Tibial nerve (tissue), 4 donors: ENCODE results near the gene L3HYPDH. TPM values are rescaled to one million over a fixed set of nuclear protein-coding genes. Genes with fewer than 3 reads are reported as not detected.
A peak's percentile ranks its signal among the peaks of the same experiment; 100 is the strongest.

Source experiments
- DNase-seq, 2 donors: peaks; one replicate each; pipeline ENCODE4 v3.0.0-alpha.2; 2019; ENCODE audit warnings: low spot score in 2 of 2
- H3K27ac ChIP-seq, 4 donors: fragments of 200-600 bp; sonication (generic) in 3 of 4; one replicate each; pipeline ENCODE4 v1.5.1; 2017 to 2019; ENCODE audit warnings: mild to moderate bottlenecking in 1 of 4
- H3K27me3 ChIP-seq, 2 donors: fragments of 200-600 bp; sonication (generic) in 1 of 2; one replicate each; pipeline versions ENCODE4 v1.5.1 to v1.6.0; 2017 to 2019
- H3K36me3 ChIP-seq, 3 donors: fragments of 200-600 bp; sonication (generic); one replicate each; pipeline ENCODE4 v1.5.1; 2018 to 2019
- H3K4me1 ChIP-seq, 4 donors: fragments of 200-600 bp; sonication (generic) in 3 of 4; one replicate each; pipeline ENCODE4 v1.5.1; 2017 to 2019
- H3K4me3 ChIP-seq, 4 donors: fragments of 200-600 bp; sonication (generic) in 3 of 4; one replicate each; pipeline ENCODE4 v1.5.1; 2017 to 2019; ENCODE audit warnings: mild to moderate bottlenecking in 1 of 4, moderate library complexity in 1 of 4
- H3K9me3 ChIP-seq, 4 donors: fragments of 200-600 bp; sonication (generic) in 3 of 4; one replicate each; pipeline ENCODE4 v1.5.1; 2017 to 2019
- CTCF ChIP-seq, 5 experiments: fragments of 200-600 bp in 3 of 5; fragments of 450-650 bp in 2 of 5; sonication (generic) in 3 of 5; IDR thresholded peaks; one replicate each; pipeline ENCODE4 v1.5.1; 2016 to 2019; ENCODE audit warnings: antibody characterized with exemption in 5 of 5, mild to moderate bottlenecking in 3 of 5, moderate library complexity in 2 of 5
- EP300 ChIP-seq, 2 donors: sonication (generic); formaldehyde crosslinking; IDR thresholded peaks; one replicate each; pipeline ENCODE4 v1.6.1; 2017; ENCODE audit warnings: antibody characterized with exemption in 2 of 2, mild to moderate bottlenecking in 1 of 2
- POLR2A ChIP-seq, 2 donors: fragments of 450-650 bp; IDR thresholded peaks; one replicate each; pipeline ENCODE4 v1.6.1; 2017; ENCODE audit warnings: antibody characterized with exemption in 2 of 2, mild to moderate bottlenecking in 2 of 2, moderate library complexity in 2 of 2
- WGBS, 2 donors: methylation state at CpG; one replicate each; pipeline ENCODE4 v1.1.5; 2018; 5-methylcytosine and 5-hydroxymethylcytosine counted together
- total RNA-seq, 4 donors: library from RNA; depleted of rRNA; stranded (reverse); fragments of >200 nt; gene quantifications; one replicate each; pipeline ENCODE4 v1.1.0, GENCODE V29; 2016

The L3HYPDH gene
- total RNA-seq, 4 donors from 2014 or later: 69.9 to 85.5 (median 76.6) TPM

DNA sequence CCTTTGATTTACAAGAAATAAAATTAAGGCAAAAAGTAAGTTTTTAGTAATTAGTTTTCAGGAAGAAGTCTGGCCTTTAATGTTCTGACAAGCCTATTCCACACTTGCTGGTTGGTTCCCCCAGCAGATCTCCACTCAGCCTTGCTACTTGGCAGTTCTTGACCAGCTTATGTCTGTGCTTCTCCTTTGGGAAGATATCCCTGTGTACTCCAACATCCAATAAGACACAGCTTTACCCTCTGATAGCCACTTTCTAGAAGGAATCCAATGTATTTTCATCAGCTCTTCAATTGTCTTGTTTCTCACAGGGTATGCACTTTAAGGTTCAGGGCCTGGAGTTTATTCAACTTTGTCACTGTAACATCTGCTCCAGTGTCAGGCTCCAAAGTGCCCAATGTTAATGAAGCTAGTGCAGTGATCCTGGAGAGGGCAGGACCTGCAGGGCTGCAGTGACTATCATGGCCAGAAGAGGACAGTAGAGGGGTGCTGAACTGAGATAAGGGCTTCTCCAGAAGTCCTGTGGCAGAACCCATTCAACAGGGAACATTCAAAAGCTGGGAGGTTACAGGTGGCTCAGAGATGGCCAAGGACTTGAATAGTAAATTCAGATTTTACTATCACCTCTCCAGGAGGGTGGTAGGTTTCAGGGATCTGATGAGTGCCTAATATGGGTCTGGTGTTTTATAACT, 23.0 kb upstream of the L3HYPDH start:
- DNase-seq: peak in 1 of 2 donors; percentile 64
- Histone ChIP-seq H3K27ac (no peak overlapping the region), H3K4me1 (no peaks in the 10 kb centered on the region), H3K4me3 (no peak overlapping the region), H3K36me3 (peaks cover 0 to 5% (median 0%) of the 10 kb centered on the region in 3 donors), H3K27me3 (peaks cover 0 to 3% of the 10 kb centered on the region in 2 donors), H3K9me3 (no peaks in the 10 kb centered on the region)
- TF ChIP-seq EP300 (IDR thresholded peaks at IDR 0.05) (no peak), CTCF (IDR thresholded peaks at IDR 0.05) (peak; percentile 39 to 61 (median 47))

DNA sequence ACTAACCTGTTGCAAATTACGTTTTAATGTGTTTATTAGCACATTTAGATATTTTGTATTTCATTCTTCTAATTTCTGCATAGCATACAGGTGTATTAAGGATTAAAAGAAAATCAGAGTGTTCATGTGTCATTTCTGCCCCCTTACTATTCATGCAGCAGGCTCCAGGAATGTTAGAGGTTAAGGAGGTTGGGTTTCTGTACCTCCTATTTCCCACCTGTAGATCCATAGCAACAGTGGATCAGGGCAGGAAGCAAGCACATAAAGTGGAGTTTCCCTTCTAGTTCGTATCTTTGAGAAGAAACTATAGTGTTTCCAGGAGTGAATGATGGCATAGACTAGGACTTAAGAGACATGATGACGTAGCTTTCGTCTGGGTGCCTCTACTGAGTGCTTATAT, 19.0 kb upstream of the L3HYPDH start:
- Histone ChIP-seq H3K4me1 (no peaks in the 10 kb centered on the region), H3K27me3 (no peaks in the 10 kb centered on the region), H3K36me3 (peaks cover 0 to 14% (median 5%) of the 10 kb centered on the region in 3 donors), H3K4me3 (no peak overlapping the region), H3K9me3 (no peaks in the 10 kb centered on the region), H3K27ac (no peak overlapping the region)
- DNase-seq: no peak
- no peak for TF ChIP-seq EP300 (IDR thresholded peaks at IDR 0.05)
- no peak for TF ChIP-seq CTCF (IDR thresholded peaks at IDR 0.05)
- TF ChIP-seq POLR2A (IDR thresholded peaks at IDR 0.05): no peak
- WGBS, 2 donors: 53 to 69% methylated on average over 4 of the region's 4 CpGs

DNA sequence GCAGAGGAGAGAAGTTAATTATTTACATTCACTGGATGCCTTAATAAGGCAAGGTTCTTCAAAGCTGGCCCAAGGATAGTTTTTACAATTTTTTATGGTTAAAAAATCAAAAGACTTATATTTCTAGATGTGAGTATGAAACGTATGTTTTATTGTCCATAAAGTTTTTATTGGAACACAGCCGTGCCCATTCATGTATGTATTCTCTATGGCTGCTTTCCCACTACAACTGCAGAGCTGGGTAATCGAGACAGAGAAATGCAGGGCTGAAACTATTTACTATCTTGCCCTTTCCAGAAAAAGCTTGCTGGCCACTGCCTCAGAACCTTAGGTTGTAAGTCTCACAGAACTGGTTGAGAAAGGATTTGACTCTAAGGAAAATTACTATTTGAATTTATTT, 16.5 kb upstream of the L3HYPDH start:
- DNase-seq: no peak
- no peak overlapping the region for H3K4me3 ChIP-seq
- H3K27me3 ChIP-seq: no peaks in the 10 kb centered on the region
- WGBS, 2 donors: 59 to 63% methylated on average over 3 of the region's 3 CpGs
- no peaks in the 10 kb centered on the region for H3K4me1 ChIP-seq
- H3K36me3 ChIP-seq: peaks cover 0 to 24% (median 9%) of the 10 kb centered on the region in 3 donors
- no peaks in the 10 kb centered on the region for H3K9me3 ChIP-seq
- TF ChIP-seq POLR2A (IDR thresholded peaks at IDR 0.05) (no peak), EP300 (IDR thresholded peaks at IDR 0.05) (no peak), CTCF (IDR thresholded peaks at IDR 0.05) (no peak)
- H3K27ac ChIP-seq: no peak overlapping the region

DNA sequence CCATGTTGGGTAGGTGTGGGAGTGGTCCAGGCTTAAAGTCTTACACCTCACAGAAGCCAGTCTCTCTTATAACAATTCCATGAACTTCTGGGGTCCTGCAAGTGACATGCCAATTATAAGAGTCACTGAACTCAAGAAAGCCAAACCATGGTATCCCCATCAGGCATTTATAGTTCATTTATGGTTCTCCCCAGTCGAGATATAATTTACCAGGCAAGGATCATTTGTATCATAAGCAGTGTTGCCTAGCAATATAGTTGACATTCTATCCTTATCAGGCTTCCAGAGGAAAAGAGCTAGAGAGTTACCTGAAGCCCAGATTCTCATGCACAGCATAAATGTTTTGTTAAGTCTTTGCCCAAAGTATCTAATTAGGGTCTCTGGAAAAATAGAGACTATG, 8.2 kb upstream of the L3HYPDH start:
- no peak for DNase-seq
- TF ChIP-seq EP300 (IDR thresholded peaks at IDR 0.05): no peak
- TF ChIP-seq POLR2A (IDR thresholded peaks at IDR 0.05): no peak
- TF ChIP-seq CTCF (IDR thresholded peaks at IDR 0.05): no peak
- Histone ChIP-seq H3K27ac (no peak overlapping the region), H3K9me3 (no peaks in the 10 kb centered on the region), H3K4me1 (peaks cover 0 to 8% (median 2%) of the 10 kb centered on the region in 4 donors), H3K4me3 (no peak overlapping the region), H3K27me3 (no peaks in the 10 kb centered on the region), H3K36me3 (peaks cover 0 to 72% (median 6%) of the 10 kb centered on the region in 3 donors)
- 87 to 88% methylated on average over 1 of the region's 1 CpG for WGBS, 2 donors

DNA sequence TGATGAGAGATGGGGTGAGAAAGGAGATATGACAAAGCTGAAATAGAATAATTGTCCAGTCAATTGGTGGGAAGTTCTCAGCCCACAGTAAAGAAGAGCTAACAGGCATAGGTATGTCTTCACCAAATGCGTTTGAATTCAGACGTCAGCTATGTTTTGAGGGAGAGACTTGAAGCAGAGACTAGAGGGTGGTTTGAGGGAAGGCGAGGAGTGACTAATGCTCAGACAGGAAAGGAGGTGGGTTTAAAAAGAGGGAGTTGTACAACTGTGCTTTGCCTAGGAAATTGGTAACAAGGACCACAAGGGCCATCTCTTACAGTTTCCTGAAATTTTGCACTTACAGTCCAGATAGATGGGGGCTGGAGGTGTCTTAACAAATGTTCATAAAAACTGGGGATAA, 6.5 kb upstream of the L3HYPDH start:
- H3K36me3 ChIP-seq: peaks cover 0 to 62% (median 2%) of the 10 kb centered on the region in 3 donors
- no peak overlapping the region for H3K4me3 ChIP-seq
- no peak for DNase-seq
- TF ChIP-seq CTCF (IDR thresholded peaks at IDR 0.05): no peak
- no peak for TF ChIP-seq POLR2A (IDR thresholded peaks at IDR 0.05)
- TF ChIP-seq EP300 (IDR thresholded peaks at IDR 0.05): no peak
- peaks cover 0 to 22% (median 11%) of the 10 kb centered on the region in 4 donors for H3K4me1 ChIP-seq
- no peaks in the 10 kb centered on the region for H3K27me3 ChIP-seq
- H3K9me3 ChIP-seq: no peaks in the 10 kb centered on the region
- 88 to 91% methylated on average over 3 of the region's 3 CpGs for WGBS, 2 donors
- no peak overlapping the region for H3K27ac ChIP-seq
